ENCODE data around the gene ZG16.
"Not testable (repeated sequence)": the region's sequence is repeated elsewhere in the genome, so short reads cannot be mapped to it uniquely, and the experiment has no call there.

- TF ChIP-seq CTCF (IDR thresholded peaks at IDR 0.05; ENCODE audit: control extremely low read depth in 1 of 3, insufficient read depth in 1 of 3, low read depth in 1 of 3, low read length in 3 of 3); GTF2F1 (IDR thresholded peaks at IDR 0.05; ENCODE audit: borderline replicate concordance, low read depth, low read length); RXRA (IDR thresholded peaks at IDR 0.05; ENCODE audit: insufficient read depth, low read depth, low read length); CHD2 (IDR thresholded peaks at IDR 0.05; ENCODE audit: low read length); POLR2A (IDR thresholded peaks at IDR 0.05; ENCODE audit: control extremely low read depth in 1 of 2, low read depth in 2 of 2, low read length in 2 of 2); RFX5 (IDR thresholded peaks at IDR 0.05; ENCODE audit: borderline replicate concordance, low read depth, low read length); HDAC6 (IDR thresholded peaks at IDR 0.05; ENCODE audit: low read depth, low read length); TAF1 (IDR thresholded peaks at IDR 0.05; ENCODE audit: low read depth, low read length); EGR1 (IDR thresholded peaks at IDR 0.05; ENCODE audit: borderline replicate concordance, low read depth, low read length); PHF8 (conservative IDR thresholded peaks at IDR 0.05; ENCODE audit: low read depth, low read length); RAD21 (IDR thresholded peaks at IDR 0.05 in 1 of 2, conservative IDR thresholded peaks at IDR 0.05 in 1 of 2; ENCODE audit: low read depth in 2 of 2, low read length in 2 of 2); GABPA (IDR thresholded peaks at IDR 0.05; ENCODE audit: borderline replicate concordance, insufficient read depth, low read length): not testable (repeated sequence)
- TF ChIP-seq, protein P1, sequence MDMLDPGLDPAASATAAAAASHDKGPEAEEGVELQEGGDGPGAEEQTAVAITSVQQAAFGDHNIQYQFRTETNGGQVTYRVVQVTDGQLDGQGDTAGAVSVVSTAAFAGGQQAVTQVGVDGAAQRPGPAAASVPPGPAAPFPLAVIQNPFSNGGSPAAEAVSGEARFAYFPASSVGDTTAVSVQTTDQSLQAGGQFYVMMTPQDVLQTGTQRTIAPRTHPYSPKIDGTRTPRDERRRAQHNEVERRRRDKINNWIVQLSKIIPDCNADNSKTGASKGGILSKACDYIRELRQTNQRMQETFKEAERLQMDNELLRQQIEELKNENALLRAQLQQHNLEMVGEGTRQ (IDR thresholded peaks at IDR 0.05; ENCODE audit: low read length), result not testable (repeated sequence)
Measured at GRCh38 chr16:29783094-29783953, 5.3 kb downstream of the ZG16 start.
